ENCODE results near the gene ACVR1.

The ACVR1 gene

GRCh38 chr2:157866666-157867642, 9.2 kb downstream of the ACVR1 start:
- Histone ChIP-seq H3K79me2 (ENCODE audit: control insufficient read depth, low read length) (no peaks in the 10 kb centered on the region; the same call in 1 of the 2 replicates), H3F3A (ENCODE audit: control insufficient read depth, insufficient read depth) (no peaks in the 10 kb centered on the region), H3K27me3 (ENCODE audit: control insufficient read depth, low read length) (no peaks in the 10 kb centered on the region), H3K4me2 (ENCODE audit: low read length) (no peak overlapping the region), H3K36me3 (ENCODE audit: control insufficient read depth, low read length) (no peaks in the 10 kb centered on the region), H3K4me1 (ENCODE audit: control insufficient read depth, low read length) (no peaks in the 10 kb centered on the region), H4K20me1 (ENCODE audit: control insufficient read depth, insufficient read depth, low read depth, low read length) (peaks cover 1% of the 10 kb centered on the region; the same call in 1 of the 2 replicates), H3K27ac (ENCODE audit: low read depth, low read length) (no peak overlapping the region), H3K9me2 (replicated peaks; ENCODE audit: control insufficient read depth, low read length) (no peaks in the 10 kb centered on the region), H3K4me3 (ENCODE audit: low read length) (no peak overlapping the region), H3K9me3 (ENCODE audit: control insufficient read depth, insufficient read depth, low read length) (no peaks in the 10 kb centered on the region)
- TF ChIP-seq EZH2phosphoT487 (IDR thresholded peaks at IDR 0.05; ENCODE audit: borderline replicate concordance, low read length) (no peak), CTCF (IDR thresholded peaks at IDR 0.05; ENCODE audit: low read depth, low read length, poor library complexity, severe bottlenecking) (no peak)

GRCh38 chr2:157866202-157866601, 9.9 kb downstream of the ACVR1 start:
- no peaks in the 10 kb centered on the region for H3K9me3 ChIP-seq (ENCODE audit: control insufficient read depth, insufficient read depth, low read length)

GRCh38 chr2:157864857-157865430, 11.2 kb downstream of the ACVR1 start:
- Histone ChIP-seq H3F3A (ENCODE audit: control insufficient read depth, insufficient read depth) (no peaks in the 10 kb centered on the region), H3K27me3 (ENCODE audit: control insufficient read depth, low read length) (no peaks in the 10 kb centered on the region), H3K4me1 (ENCODE audit: control insufficient read depth, low read length) (no peaks in the 10 kb centered on the region), H3K9me2 (replicated peaks; ENCODE audit: control insufficient read depth, low read length) (no peaks in the 10 kb centered on the region), H3K4me3 (ENCODE audit: low read length) (no peak overlapping the region), H3K4me2 (ENCODE audit: low read length) (no peak overlapping the region), H3K27ac (ENCODE audit: low read depth, low read length) (no peak overlapping the region), H3K36me3 (ENCODE audit: control insufficient read depth, low read length) (no peaks in the 10 kb centered on the region), H3K9me3 (ENCODE audit: control insufficient read depth, insufficient read depth, low read length) (no peaks in the 10 kb centered on the region), H4K20me1 (ENCODE audit: control insufficient read depth, insufficient read depth, low read depth, low read length) (peaks cover 6% of the 10 kb centered on the region; the same call in 1 of the 2 replicates), H3K79me2 (ENCODE audit: control insufficient read depth, low read length) (no peaks in the 10 kb centered on the region)
- TF ChIP-seq CTCF (IDR thresholded peaks at IDR 0.05; ENCODE audit: low read depth, low read length, poor library complexity, severe bottlenecking) (no peak), EZH2phosphoT487 (IDR thresholded peaks at IDR 0.05; ENCODE audit: borderline replicate concordance, low read length) (no peak)

More at GRCh38 chr2:157866202-157866601, 9.9 kb downstream of the ACVR1 start:
- no peaks in the 10 kb centered on the region for H3K4me1 ChIP-seq (ENCODE audit: control insufficient read depth, low read length)
- no peaks in the 10 kb centered on the region for H3K36me3 ChIP-seq (ENCODE audit: control insufficient read depth, low read length)
- no peaks in the 10 kb centered on the region for H3K9me2 ChIP-seq (replicated peaks; ENCODE audit: control insufficient read depth, low read length)
- H4K20me1 ChIP-seq (ENCODE audit: control insufficient read depth, insufficient read depth, low read depth, low read length), result peaks cover 6% of the 10 kb centered on the region; the same call in 1 of the 2 replicates
- no peaks in the 10 kb centered on the region; the same call in 1 of the 2 replicates for H3K79me2 ChIP-seq (ENCODE audit: control insufficient read depth, low read length)
- H3K4me3 ChIP-seq (ENCODE audit: low read length), result no peak overlapping the region
- no peaks in the 10 kb centered on the region for H3F3A ChIP-seq (ENCODE audit: control insufficient read depth, insufficient read depth)
- TF ChIP-seq EZH2phosphoT487 (IDR thresholded peaks at IDR 0.05; ENCODE audit: borderline replicate concordance, low read length) (no peak), CTCF (IDR thresholded peaks at IDR 0.05; ENCODE audit: low read depth, low read length, poor library complexity, severe bottlenecking) (no peak)
- H3K27me3 ChIP-seq (ENCODE audit: control insufficient read depth, low read length), result no peaks in the 10 kb centered on the region
- no peak overlapping the region for H3K4me2 ChIP-seq (ENCODE audit: low read length)
- no peak overlapping the region for H3K27ac ChIP-seq (ENCODE audit: low read depth, low read length)
